GM11168 (cell line): Measurements from ENCODE around the gene PTPRD.

ENCODE experiments used
- in situ Hi-C: fragments of 300-500 bp; cut with MboI; formaldehyde crosslinking; loops from one replicate; pipeline ENCODE4 v1.12.0; 2022; ENCODE audit warnings: low sequenced_read_pairs; ENCODE audit not compliant: unreplicated experiment

Gene PTPRD

DNA sequence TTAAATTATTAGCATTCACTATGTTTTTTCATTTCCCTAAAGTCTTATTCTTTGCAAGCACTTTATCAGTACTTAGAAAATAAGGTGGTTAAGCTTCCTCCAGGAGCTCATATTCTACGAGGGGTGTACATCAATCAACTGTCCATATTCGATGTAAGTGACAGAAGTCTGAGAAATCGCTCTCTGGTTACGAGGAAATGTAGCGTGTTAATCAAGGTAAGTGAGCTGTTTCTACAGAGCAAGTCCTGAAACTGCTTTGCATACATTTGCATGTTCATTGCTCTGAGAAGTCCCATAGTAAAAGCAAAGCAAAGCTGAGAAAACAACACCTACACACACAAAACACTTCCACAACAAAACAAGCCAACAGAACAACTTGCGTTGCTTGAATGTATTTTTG lies 1919.3 kb downstream of the PTPRD start:
- in situ Hi-C loops: no loop called here

DNA sequence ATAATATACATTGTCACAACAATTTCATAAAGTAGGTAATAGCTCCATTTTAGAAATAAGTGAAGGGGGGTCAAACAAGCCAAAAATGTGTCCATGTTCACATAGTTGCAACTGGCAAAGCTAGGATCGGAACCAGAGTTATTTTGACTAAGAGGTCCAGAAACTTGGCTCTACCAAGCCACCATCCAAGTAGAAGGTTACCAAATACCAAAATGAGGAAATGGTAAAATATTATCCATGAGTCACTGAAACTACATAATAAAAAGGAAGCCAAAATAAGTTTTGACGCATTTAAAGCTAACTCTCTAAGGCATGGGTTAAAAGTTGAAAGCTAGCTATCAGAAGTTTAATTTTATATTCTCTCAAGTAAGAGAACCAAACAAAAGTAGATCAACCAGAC lies 1926.3 kb downstream of the PTPRD start:
- in situ Hi-C loops: no loop called here

DNA sequence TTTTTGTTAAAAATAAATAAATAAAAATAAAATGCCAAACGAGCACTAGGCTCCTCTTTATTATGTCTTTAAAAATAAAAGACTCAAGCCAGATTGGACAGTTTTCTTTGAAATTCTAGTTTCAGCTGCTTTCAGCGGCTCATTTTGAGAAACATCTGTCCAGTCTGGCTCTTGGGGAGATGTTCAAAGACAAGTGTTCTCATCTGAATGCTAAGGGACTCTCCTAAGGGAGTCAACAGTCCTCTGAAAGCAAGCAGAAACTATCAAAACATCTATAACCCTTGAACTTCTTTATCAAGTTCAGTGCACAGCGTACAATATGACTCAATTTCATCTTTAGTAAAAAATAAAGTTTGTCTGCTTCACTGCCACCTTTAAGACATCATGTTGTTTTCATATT lies 1927.0 kb downstream of the PTPRD start:
- in situ Hi-C loops: no loop called here

DNA sequence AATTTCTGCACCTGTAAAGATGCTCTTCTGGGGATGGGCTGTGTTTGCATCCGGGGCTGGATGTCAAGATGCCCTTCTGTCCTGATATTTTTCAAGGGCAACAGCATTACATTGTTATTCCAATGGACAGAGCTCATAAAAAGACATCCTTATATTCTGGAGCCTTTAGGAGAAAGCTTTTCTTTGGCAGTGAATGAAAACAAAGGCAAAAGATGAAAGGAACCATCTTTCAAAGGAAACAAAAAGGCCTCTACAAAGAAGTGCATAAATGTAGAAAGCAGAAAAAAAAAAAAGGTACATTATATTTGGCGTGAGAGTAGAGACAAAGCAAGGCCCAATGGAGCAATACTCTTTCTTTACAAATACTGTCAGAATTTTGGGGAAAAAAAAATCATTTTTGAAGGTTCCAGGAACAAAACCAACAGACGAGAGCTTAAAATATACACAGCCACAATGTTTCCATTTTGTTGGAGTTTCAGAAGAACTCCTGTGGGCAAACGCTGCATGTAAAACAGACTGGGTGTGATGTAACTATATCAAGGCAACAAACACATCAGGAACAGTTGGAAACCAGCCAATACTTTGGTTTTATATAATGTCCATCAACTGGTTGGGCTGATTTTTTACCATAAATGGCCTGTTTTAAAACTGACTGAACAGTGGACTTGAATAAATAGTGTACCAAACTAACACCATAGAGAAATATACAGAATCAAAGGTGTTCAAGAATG lies 1927.7 kb downstream of the PTPRD start:
- in situ Hi-C loops: no loop called here

DNA sequence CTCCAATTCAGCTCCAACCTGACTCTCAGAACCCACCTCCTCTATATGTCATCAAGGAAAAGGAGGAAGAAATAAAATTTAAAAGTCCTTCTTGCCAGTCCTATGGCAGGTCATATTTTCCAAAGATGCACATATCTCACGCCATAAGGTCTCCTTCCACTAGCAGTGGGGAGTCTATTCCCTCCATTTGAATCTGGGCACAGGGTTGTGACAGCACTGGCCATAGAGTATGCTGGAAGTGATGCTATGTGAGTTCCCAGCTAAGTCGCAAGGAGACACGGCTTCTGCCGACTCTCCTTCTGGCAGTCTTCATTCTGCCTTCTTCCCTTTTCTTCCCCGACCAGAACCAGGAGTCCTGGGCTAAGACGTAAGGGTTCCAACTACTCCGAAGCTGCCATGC lies 1929.3 kb downstream of the PTPRD start:
- in situ Hi-C loops: no loop called here

DNA sequence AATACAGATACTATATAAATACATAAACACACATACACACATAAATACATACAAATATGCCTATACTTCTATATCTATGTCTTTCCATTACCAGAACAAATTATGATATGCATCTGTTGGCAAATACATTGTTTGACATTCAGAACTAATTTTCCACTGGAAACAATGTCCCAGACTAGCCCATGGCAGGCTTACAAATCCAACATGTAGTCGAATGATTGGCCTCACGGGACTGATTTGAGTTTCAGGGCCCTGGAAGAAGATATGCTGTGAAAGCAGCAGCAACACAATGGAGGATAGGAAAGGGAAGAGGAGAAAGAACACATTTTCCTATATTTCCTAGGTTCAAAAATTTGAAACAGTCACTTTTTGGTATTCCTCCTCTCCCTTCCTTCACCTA lies 1932.1 kb downstream of the PTPRD start:
- in situ Hi-C loops: no loop called here

DNA sequence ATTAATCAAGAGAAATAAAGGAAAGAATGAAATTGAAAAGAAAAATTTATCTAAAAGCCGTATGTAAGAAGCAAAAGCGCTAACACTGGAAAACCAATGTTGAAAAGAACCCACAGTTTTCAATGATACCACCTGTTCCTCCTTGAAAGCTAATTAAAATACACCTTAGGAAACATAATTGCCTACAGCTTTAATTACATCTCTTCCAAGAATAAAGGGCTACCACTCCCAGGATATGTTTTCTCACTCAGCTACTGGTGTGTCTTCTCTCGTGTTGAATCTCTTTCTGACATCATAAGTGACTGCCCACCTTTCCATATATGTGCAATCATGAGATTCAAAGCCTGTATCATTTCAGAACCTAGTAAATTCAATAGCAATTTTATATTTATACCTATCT lies 1932.6 kb downstream of the PTPRD start:
- in situ Hi-C loops: no loop called here

DNA sequence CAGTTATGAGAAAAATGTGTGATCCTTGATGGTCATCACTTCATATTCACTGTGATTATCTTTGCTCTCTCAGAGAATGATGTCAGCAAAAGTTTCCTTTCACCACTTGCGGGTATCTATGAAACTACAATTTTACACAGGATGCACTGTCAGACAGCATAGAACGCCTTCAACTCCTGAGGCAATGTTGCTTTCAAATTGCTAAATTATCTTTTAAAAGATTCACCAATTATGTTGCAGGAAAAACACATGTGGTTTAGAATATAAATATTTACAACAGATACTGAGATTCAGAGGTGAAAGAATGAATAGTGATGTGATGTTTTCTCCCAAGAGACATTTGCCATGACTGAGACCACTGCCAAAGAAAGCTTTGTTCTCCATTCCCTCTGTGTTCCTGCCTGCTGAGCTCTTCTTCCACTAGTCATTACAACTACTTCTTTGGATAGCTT lies 1933.4 kb downstream of the PTPRD start:
- in situ Hi-C loops: no loop called here

DNA sequence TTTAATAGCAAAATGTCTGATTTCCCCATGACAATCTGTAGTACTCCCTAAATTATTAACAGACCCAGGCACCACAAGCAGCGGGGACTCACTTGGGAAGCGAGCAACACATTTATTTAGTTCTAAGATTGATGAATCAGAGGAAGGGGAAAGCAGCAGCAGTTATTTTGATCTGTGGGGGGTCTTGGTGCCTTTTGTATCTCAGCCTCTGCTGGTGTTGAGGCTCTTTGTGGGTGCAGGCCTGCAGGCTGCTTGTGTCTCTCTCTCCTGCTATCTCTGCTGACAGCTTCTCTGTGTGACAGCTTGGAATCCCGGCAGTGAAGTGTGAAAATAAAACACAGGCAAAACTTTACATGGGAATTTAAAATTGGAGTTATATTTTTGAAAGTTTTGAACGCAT lies 1935.1 kb downstream of the PTPRD start:
- in situ Hi-C loops: no loop called here

DNA sequence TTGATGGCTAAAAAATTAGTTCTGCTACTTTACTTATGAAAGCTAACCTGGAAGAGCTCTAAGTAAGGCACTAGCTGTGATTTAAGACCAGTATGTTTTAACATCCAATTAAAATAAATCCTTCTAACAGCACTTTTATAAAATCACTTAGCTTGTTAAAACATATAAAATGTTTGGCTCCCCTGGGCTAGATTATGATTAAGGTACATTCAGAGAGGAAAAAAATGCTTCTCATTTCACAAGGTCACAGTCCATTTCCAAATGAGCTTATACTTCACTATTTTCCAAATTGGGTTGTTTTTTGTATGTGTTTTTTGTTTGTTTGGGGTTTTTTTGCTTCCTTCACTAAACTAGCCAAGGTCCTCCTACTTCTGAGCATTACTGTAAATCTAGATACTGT lies 1938.3 kb downstream of the PTPRD start:
- in situ Hi-C loops: no loop called here

DNA sequence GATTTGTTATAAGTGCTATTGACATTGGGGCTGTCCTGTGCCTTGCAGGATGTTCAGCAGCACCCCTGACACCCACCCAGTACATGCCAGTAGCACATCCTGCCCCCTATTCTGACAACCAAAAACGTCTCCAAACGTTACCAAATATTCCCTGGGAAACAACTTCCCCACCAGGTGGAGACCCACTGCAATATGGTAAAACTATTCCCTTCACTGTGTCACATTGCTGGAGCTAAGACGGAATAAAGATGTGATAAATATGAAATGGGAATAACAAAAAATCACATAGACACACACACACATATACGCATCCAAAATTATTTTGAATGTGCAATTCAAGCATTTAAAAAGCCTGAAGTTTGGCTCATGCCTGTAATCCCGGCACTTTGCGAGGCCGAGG lies 1939.0 kb downstream of the PTPRD start:
- in situ Hi-C loops: no loop called here

DNA sequence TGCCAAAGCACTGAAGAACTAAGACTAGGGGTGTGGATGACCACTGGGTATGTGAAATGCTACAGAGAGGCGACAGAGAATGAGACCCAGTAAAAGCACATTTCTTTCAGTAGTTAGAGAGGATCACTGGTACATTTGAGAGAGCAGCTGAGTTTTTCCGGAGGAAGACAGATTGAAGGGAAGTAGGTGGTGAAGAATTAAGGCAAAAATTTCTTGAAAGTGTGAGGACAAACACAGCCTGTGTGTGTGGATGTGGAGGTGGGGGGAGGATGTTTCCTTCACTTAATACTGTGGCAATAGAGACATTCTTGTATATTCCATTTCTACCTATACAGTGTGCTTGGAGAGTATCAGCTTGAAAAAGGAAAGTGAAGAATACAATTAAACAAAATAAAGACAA lies 1942.1 kb downstream of the PTPRD start:
- in situ Hi-C loops: no loop called here

DNA sequence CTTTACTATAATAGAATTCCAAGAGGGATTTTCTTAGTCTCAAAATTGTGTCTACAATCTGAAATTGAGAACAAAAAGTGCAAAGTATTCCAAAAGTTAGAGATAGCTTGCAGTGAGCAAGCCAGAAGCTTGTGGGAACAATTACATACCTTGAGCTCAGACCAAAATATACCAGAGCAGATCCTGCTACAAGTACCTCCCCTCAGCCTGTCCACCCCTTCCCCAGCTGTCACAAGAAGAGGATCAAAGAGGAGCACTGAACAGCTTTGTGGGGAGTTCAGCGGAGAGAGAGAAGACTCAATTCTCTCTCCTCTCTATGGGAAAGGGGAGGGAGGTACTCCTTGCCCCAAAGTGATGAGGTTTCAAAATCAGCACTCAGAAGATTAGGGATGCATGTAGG lies 1944.1 kb downstream of the PTPRD start:
- in situ Hi-C loops: no loop called here

DNA sequence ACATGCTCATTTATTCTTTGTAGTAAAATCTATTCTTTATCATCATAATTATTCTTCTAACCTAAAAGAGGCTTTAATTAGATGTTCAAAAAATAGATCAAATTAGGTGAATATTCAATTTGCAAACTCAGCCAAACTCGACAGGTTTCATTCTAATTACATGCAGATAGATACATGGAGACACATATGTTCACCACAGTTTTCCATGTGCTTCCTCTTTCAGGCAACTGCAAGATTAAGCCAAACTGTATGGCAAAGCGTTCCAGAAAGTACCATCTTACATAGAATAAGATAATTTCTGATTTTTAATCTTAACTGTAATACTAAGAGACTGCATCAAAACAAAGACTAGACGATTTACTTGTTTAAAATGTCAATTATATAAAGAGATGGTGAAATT lies 1944.6 kb downstream of the PTPRD start:
- in situ Hi-C loops: no loop called here

DNA sequence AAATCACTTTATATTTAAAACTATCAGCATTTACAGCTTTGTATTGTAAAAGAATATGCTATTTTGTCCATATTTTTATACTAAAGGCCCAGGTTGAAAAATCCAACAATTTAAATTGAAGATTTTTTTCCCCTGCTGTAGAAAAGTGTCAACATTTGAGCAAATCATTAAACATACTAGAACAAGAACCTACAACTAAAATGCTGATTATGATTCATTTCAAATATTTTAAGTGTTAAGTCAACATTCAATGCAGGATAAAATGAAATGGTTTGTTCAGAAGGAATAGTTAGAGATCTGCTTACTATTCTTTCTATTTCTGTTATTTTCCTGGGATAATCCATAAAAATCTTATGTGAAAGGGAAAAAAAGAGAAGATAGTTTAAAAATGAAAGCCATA lies 1946.7 kb downstream of the PTPRD start:
- in situ Hi-C loops: no loop called here

DNA sequence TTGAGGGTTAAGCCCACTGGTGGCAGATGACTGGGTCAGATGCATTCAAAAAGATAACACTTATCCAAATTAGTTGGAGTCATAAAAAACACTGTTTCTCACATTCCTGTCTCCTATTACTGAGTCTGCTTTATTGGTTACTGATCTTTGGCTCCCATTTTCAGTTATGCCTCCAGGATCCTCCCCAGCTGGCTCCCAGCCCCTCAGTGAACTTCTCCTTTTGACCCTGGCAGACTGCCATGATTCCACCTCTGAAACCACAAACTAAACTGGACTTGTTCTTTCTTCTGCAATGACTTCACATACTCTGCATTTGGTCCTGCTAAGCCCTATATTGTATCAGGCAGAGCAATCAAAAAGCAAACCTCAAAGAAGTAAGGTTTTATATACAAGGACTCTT lies 1952.4 kb downstream of the PTPRD start:
- in situ Hi-C loops: no loop called here

DNA sequence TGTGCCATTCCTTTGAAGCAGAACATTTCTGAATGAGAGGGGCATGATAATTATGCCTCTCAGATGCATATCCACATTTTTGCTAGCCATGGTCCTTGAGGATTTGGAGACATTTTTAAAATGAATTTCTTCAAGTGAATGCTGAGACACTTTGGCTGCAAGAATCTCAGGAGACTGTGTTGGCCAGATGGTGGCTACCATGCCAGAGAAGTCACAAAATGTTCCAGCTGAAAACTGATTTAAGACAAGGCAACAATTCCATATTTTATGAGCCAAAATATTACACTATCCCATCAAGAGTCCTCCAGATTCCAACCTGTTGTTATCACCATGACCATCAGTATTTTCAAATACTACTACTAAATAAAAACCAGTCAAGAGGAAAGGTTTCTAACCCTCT lies 1953.7 kb downstream of the PTPRD start:
- in situ Hi-C loops: no loop called here

DNA sequence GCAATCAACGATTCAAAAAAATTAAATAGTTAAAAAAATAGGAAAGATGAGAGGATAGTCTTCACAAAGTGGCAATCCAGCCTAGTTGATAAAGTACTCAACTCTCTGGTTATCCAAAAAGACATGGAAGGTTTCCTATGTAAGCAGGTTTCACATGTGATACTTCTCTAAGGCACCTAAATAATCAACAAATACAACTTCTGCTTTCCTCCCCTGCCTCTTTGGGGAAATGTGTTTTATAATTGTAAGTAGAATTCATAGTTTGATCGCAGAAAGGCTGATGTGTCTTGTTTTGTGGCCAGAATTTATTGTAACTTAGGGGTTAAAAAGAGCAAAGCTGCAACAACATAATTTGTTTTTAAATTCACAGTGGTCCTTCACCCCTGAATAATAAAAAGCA lies 1957.7 kb downstream of the PTPRD start:
- in situ Hi-C loops: no loop called here

DNA sequence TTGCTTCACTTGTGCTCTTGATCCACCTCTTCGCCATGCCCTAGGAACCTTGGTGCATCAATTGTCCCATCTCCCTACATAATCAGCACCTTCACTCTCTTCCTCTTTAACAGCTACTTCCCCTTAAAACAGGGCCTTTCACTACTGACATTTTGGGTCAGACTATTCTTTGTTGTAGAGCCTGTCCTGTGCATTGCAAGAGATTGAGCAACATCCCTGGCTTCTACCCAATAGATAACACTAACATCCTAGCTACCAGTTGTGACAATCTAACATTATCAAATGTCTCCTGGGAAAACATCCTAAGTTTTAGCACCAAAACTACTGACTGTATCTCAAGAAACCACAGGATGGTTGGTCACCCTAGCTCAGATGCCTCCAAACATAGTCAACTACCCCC lies 1958.9 kb downstream of the PTPRD start:
- in situ Hi-C loops: no loop called here

DNA sequence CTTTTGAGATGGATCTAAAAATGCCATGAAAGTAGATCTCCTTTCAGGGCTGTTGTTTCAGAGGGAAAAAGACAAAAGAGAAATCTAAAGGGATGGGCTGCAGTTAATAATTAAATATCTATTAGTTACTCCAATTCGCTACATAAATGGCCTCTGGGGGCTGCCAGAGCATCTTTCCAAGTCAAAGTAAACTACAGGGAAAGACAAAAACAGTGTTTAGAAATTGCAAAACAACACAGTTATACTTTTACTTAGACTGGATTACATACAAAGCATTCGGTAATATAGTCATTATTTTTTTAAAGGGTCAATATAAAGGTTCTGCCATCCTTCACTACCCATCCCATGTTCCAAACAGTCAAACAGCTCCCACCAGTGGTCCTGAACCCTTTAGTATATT lies 1959.7 kb downstream of the PTPRD start:
- in situ Hi-C loops: no loop called here

DNA sequence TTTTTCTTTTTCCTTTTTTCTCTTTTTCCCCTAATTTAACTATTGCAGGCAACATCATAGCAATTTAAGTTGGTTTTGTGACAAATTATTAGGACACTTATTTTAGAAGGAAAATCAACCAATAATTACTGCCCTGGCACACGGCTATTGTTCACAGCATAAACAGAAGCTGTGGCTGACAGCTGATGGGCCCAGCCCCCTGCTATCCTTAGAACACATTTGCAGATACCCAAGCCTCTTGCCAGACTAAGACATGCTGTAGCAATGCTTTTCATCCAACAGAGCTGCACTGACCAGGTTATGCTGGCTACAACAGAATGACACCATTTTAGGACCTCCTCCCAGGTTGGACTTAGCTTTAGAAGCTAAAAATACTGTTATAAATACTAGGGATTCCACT lies 1960.5 kb downstream of the PTPRD start:
- in situ Hi-C loops: no loop called here

DNA sequence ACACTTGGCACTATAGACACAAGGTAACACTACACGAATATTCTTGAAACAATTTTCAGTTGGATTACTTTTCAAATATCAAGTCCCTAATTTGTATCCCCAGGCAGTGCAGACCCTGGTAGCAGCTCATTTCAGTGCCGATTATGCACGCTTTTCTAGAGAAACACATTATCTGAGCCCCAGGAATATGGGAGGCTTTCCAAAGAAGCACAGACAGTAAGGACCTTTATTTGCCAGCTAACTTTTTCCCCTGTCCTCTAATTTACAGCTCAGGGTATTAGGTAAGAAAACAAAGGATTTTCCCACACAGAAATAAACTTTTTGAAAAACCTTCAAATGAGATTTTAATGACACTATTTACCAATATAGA lies 1961.0 kb downstream of the PTPRD start:
- in situ Hi-C loops: no loop called here
